Measurements from ENCODE around the gene CLASP2. TPM values are rescaled to one million over a fixed set of nuclear protein-coding genes. Genes with fewer than 3 reads are reported as not detected.

The CLASP2 gene
- total and polyA plus RNA-seq, 2 of the 4 experiments (the other 2 are of a cell fraction): 11.9 to 49.1 TPM

GRCh38 chr3:33496449-33496848 is 221.6 kb downstream of the CLASP2 start:
- no TSS peak for BruUV-seq (replicated peaks)
- no peaks in the 10 kb centered on the region for H3K27me3 ChIP-seq (ENCODE audit: control insufficient read depth, insufficient read depth, low read length)
- no peak overlapping the region for H3K23ac ChIP-seq (ENCODE audit: low read depth, low read length)

More at GRCh38 chr3:33496449-33496848, 221.6 kb downstream of the CLASP2 start:
- no peaks in the 10 kb centered on the region for H3K4me1 ChIP-seq (ENCODE audit: control insufficient read depth, insufficient read depth, low read length)
- 0 out of 2 replicates have a peak, but pooled peaks cover 3% of the 10 kb centered on the region for H3K36me3 ChIP-seq (ENCODE audit: control insufficient read depth, insufficient read depth, low read length)
- ATAC-seq (ENCODE audit: low read depth) (no peak), DNase-seq (no peak)
- no peak overlapping the region for H4K91ac ChIP-seq (ENCODE audit: insufficient read depth, low read depth, low read length)
- in situ Hi-C loops (cut with MboI; ENCODE audit: low sequenced_read_pairs) (no loop called here), dilution Hi-C loops (cut with HindIII; ENCODE audit: low sequenced_read_pairs, unreplicated experiment) (no loop called here), intact Hi-C loops (cut with micrococcal nuclease) (no loop called here)
- no peak overlapping the region for H3K27ac ChIP-seq (ENCODE audit: insufficient read depth, low read length)
- H2AK5ac ChIP-seq (ENCODE audit: low read depth, low read length): no peak overlapping the region
- H3K9me3 ChIP-seq (ENCODE audit: control insufficient read depth, insufficient read depth, low read length): no peaks in the 10 kb centered on the region
- no peak overlapping the region for H2AFZ ChIP-seq (replicated peaks; ENCODE audit: low read length, poor library complexity)
- no peaks in the 10 kb centered on the region for H3K9me1 ChIP-seq (ENCODE audit: insufficient read depth, low read length)
- ChIA-PET POLR2A (ENCODE audit: unreplicated experiment) (no interaction called here), CTCF (no interaction called here)
- no peak overlapping the region for H3K18ac ChIP-seq (ENCODE audit: low read depth, low read length)
- no peak overlapping the region for H3K56ac ChIP-seq (ENCODE audit: extremely low read depth, insufficient read depth, low read length)
- H4K20me1 ChIP-seq (ENCODE audit: insufficient read depth, low read length): no peaks in the 10 kb centered on the region
- no peak overlapping the region for H3K14ac ChIP-seq (replicated peaks; ENCODE audit: low read depth, low read length)
- H4K8ac ChIP-seq (ENCODE audit: low read depth in 2 of 2, low read length in 2 of 2): no peak overlapping the region
- H3K9ac ChIP-seq (ENCODE audit: low read depth, low read length): no peak overlapping the region
- no peak overlapping the region for H3K4ac ChIP-seq (ENCODE audit: low read depth, low read length)
- H2BK15ac ChIP-seq (ENCODE audit: low read depth, low read length): no peak overlapping the region
- H4K5ac ChIP-seq (ENCODE audit: low read depth, low read length): no peak overlapping the region
- H3K4me2 ChIP-seq (ENCODE audit: low read depth, low read length): no peak overlapping the region
- H2BK20ac ChIP-seq (ENCODE audit: low read depth, low read length): no peak overlapping the region
- no peak for TF ChIP-seq BHLHE40 (IDR thresholded peaks at IDR 0.05; ENCODE audit: low read depth, low read length)
- TF ChIP-seq MAZ (IDR thresholded peaks at IDR 0.05; ENCODE audit: borderline replicate concordance, low read depth, low read length): no peak
- no peak for TF ChIP-seq RFX5 (IDR thresholded peaks at IDR 0.05; ENCODE audit: low read depth, low read length)
- no peak for TF ChIP-seq ELK1 (IDR thresholded peaks at IDR 0.05; ENCODE audit: borderline replicate concordance, low read depth, low read length)
- TF ChIP-seq RAD21 (IDR thresholded peaks at IDR 0.05; ENCODE audit: low read length): no peak
- no peak for TF ChIP-seq CHD1 (IDR thresholded peaks at IDR 0.05; ENCODE audit: low read depth, low read length)
- no peak overlapping the region for H2BK120ac ChIP-seq (ENCODE audit: low read depth, low read length)
- no peak overlapping the region for H2BK5ac ChIP-seq (ENCODE audit: low read depth, low read length, poor library complexity, severe bottlenecking)
- no peaks in the 10 kb centered on the region for H3K79me1 ChIP-seq (ENCODE audit: low read depth in 1 of 2, low read length in 2 of 2)
- WGBS, 2 experiments (ENCODE audit: extremely low coverage in 2 of 2, insufficient read length in 1 of 2): no CpG with 5 or more reads among the region's 2 CpGs
- no peak overlapping the region for H3K4me3 ChIP-seq (ENCODE audit: insufficient read depth, low read depth, low read length)
- H2AK9ac ChIP-seq (replicated peaks; ENCODE audit: low read depth, low read length, poor library complexity): no peak overlapping the region

Data from IMR-90 (cell line).